Neural progenitor cell (in vitro differentiated cells): ENCODE results near the gene OPN1MW. TPM values are rescaled to one million over a fixed set of nuclear protein-coding genes. Genes with fewer than 3 reads are reported as not detected.
"Not testable (repeated sequence)": the region's sequence is repeated elsewhere in the genome, so short reads cannot be mapped to it uniquely, and the experiment has no call there.

ENCODE experiments used
- DNase-seq: peaks from one replicate; pipeline ENCODE4 v3.0.0-alpha.2; 2016; ENCODE audit warnings: low spot score
- H2AFZ ChIP-seq: fragments of 200-600 bp; sonication (generic); replicated peaks from 2 replicates; pipeline ENCODE4 v1.6.1; 2016; ENCODE audit warnings: antibody characterized with exemption
- H3F3A ChIP-seq: fragments of 200-600 bp; sonication (generic); 2 replicates; pipeline ENCODE4 v1.6.1; 2016; ENCODE audit warnings: antibody characterized with exemption, low read depth
- H3K27ac ChIP-seq: fragments of 200-600 bp; sonication (generic); 2 replicates; pipeline ENCODE4 v1.5.1; 2016; ENCODE audit warnings: mild to moderate bottlenecking
- H3K27me3 ChIP-seq: fragments of 200-600 bp; sonication (generic); 2 replicates; pipeline ENCODE4 v1.6.1; 2016; ENCODE audit warnings: mild to moderate bottlenecking, moderate library complexity
- H3K36me3 ChIP-seq: fragments of 200-600 bp; sonication (generic); 2 replicates; pipeline ENCODE4 v1.5.1; 2016
- H3K4me1 ChIP-seq: fragments of 200-600 bp; sonication (generic); 2 replicates; pipeline ENCODE4 v1.6.1; 2016; ENCODE audit warnings: mixed run types
- H3K4me2 ChIP-seq: fragments of 200-600 bp; sonication (generic); 2 replicates; pipeline ENCODE4 v1.6.1; 2016
- H3K4me3 ChIP-seq: fragments of 200-600 bp; sonication (generic); 2 replicates; pipeline ENCODE4 v1.5.1; 2016
- H3K79me2 ChIP-seq: fragments of 200-600 bp; sonication (generic); 2 replicates; pipeline ENCODE4 v1.6.1; 2016; ENCODE audit warnings: low read depth
- H3K9ac ChIP-seq: fragments of 200-600 bp; sonication (generic); 2 replicates; pipeline ENCODE4 v1.6.1; 2016
- H3K9me3 ChIP-seq: fragments of 200-600 bp; sonication (generic); 2 replicates; pipeline ENCODE4 v1.5.1; 2016; ENCODE audit warnings: low read depth
- H4K20me1 ChIP-seq: fragments of 200-600 bp; sonication (generic); 2 replicates; pipeline ENCODE4 v1.6.1; 2016; ENCODE audit warnings: low read depth
- H3K27ac Mint-ChIP-seq: 3 replicates; pipeline ENCODE4 v1.8.0; 2021; ENCODE audit warnings: mixed read lengths
- H3K27me3 Mint-ChIP-seq: 2 replicates; pipeline ENCODE4 v1.8.0; 2022; ENCODE audit warnings: low read depth, mild to moderate bottlenecking, inconsistent platforms, moderate library complexity, mixed read lengths; ENCODE audit not compliant: insufficient read depth
- H3K36me3 Mint-ChIP-seq: 3 replicates; pipeline ENCODE4 v1.8.0; 2021; ENCODE audit warnings: mixed read lengths
- H3K4me1 Mint-ChIP-seq: 3 replicates; pipeline ENCODE4 v1.8.0; 2021; ENCODE audit warnings: mixed read lengths
- H3K4me3 Mint-ChIP-seq: 3 replicates; pipeline ENCODE4 v1.8.0; 2021; ENCODE audit warnings: mild to moderate bottlenecking, moderate library complexity, mixed read lengths
- H3K9me3 Mint-ChIP-seq: 3 replicates; pipeline ENCODE4 v1.8.0; 2020; ENCODE audit warnings: mixed read lengths
- CTCF ChIP-seq: fragments of 200-600 bp; sonication (generic); IDR thresholded peaks from 2 replicates; pipeline ENCODE4 v1.5.1; 2017; ENCODE audit warnings: antibody characterized with exemption, mild to moderate bottlenecking
- EZH2 ChIP-seq: fragments of 200-600 bp; sonication (generic); IDR thresholded peaks from 2 replicates; pipeline ENCODE4 v1.6.1; 2017; ENCODE audit warnings: antibody characterized with exemption, mild to moderate bottlenecking, moderate library complexity
- EZH2phosphoT487 ChIP-seq: fragments of 200-600 bp; sonication (generic); IDR thresholded peaks from 2 replicates; pipeline ENCODE4 v1.6.1; 2017; ENCODE audit warnings: antibody characterized with exemption
- total RNA-seq: library from RNA; depleted of rRNA; stranded (reverse); fragments of >200 nt; gene quantifications from 2 replicates; pipeline ENCODE4 v1.2.3, GENCODE V29; 2015; ENCODE audit warnings: low replicate concordance

The OPN1MW gene
- total RNA-seq, 1 donor from 2014 or later, result not detected

- H2AFZ ChIP-seq, result no peak overlapping the region
- H3K27me3 ChIP-seq, result peaks cover 17% of the 10 kb centered on the region
- Mint-ChIP-seq H3K36me3 (no peaks in the 10 kb centered on the region), H3K9me3 (peaks cover 24% of the 10 kb centered on the region), H3K27ac (no peak overlapping the region), H3K4me1 (no peaks in the 10 kb centered on the region), H3K4me3 (no peak overlapping the region), H3K27me3 (peaks cover 2% of the 10 kb centered on the region)
- no peak overlapping the region for H3K4me2 ChIP-seq
- H3K4me3 ChIP-seq, result no peak overlapping the region
- H3F3A ChIP-seq, result no peaks in the 10 kb centered on the region
- TF ChIP-seq EZH2phosphoT487 (no peak), EZH2 (no peak)
- no peak overlapping the region for H3K27ac ChIP-seq
- no peaks in the 10 kb centered on the region for H3K4me1 ChIP-seq
- H3K79me2 ChIP-seq, result no peaks in the 10 kb centered on the region
- no peak for DNase-seq
- no peak overlapping the region for H3K9ac ChIP-seq
- no peaks in the 10 kb centered on the region for H3K36me3 ChIP-seq
- no peaks in the 10 kb centered on the region for H3K9me3 ChIP-seq
- no peaks in the 10 kb centered on the region for H4K20me1 ChIP-seq
Observed at GRCh38 chrX:154140206-154140605, 42.2 kb upstream of the OPN1MW start.

DNA sequence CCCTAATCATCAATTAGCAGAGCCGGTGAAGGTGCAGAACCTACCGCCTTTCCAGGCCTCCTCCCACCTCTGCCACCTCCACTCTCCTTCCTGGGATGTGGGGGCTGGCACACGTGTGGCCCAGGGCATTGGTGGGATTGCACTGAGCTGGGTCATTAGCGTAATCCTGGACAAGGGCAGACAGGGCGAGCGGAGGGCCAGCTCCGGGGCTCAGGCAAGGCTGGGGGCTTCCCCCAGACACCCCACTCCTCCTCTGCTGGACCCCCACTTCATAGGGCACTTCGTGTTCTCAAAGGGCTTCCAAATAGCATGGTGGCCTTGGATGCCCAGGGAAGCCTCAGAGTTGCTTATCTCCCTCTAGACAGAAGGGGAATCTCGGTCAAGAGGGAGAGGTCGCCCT is 41.7 kb upstream of the OPN1MW start:
- TF ChIP-seq EZH2, result no peak
- TF ChIP-seq EZH2phosphoT487, result no peak
- TF ChIP-seq CTCF, result no peak

DNA sequence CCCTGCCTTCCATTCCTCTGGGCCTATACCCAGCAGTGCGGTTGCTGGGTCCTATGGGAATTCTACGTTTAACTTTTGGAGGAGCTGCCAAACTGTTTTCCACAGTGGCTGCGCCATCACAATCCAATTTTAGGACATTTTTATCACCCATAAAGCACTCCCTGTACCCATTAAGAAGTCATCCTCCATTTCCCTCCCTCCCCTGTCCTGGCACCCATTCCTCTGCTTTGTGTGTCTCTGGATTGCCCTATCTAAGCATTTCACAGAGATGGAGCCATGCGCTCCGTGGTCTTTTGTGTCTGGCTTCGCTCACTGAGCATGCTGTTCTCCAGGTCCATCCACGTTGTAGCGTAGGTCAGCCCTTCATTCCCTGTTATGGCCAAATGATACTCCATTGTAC is 40.0 kb upstream of the OPN1MW start:
- Histone ChIP-seq H3K27me3 (peaks cover 5% of the 10 kb centered on the region), H3K9ac (no peak overlapping the region), H3K4me2 (no peak overlapping the region), H3F3A (no peaks in the 10 kb centered on the region), H3K36me3 (no peaks in the 10 kb centered on the region), H3K4me1 (no peaks in the 10 kb centered on the region), H3K79me2 (no peaks in the 10 kb centered on the region), H4K20me1 (no peaks in the 10 kb centered on the region), H2AFZ (no peak overlapping the region), H3K4me3 (no peak overlapping the region), H3K9me3 (no peaks in the 10 kb centered on the region), H3K27ac (no peak overlapping the region)
- H3K4me3 Mint-ChIP-seq, result no peak overlapping the region
- H3K27me3 Mint-ChIP-seq, result peaks cover 2% of the 10 kb centered on the region
- peaks cover 20% of the 10 kb centered on the region for H3K9me3 Mint-ChIP-seq
- no peaks in the 10 kb centered on the region for H3K4me1 Mint-ChIP-seq
- no peaks in the 10 kb centered on the region for H3K36me3 Mint-ChIP-seq
- DNase-seq, result no peak
- no peak overlapping the region for H3K27ac Mint-ChIP-seq
- TF ChIP-seq CTCF, result no peak
- TF ChIP-seq EZH2, result no peak

More for the DNA sequence above, 41.7 kb upstream of the OPN1MW start:
- no peaks in the 10 kb centered on the region for H3K9me3 ChIP-seq
- Mint-ChIP-seq H3K27me3 (peaks cover 2% of the 10 kb centered on the region), H3K36me3 (no peaks in the 10 kb centered on the region), H3K27ac (no peak overlapping the region), H3K4me3 (no peak overlapping the region), H3K9me3 (peaks cover 24% of the 10 kb centered on the region), H3K4me1 (no peaks in the 10 kb centered on the region)
- H3K4me1 ChIP-seq, result no peaks in the 10 kb centered on the region
- peaks cover 17% of the 10 kb centered on the region for H3K27me3 ChIP-seq
- H3K79me2 ChIP-seq, result no peaks in the 10 kb centered on the region
- no peak overlapping the region for H2AFZ ChIP-seq
- H3K4me3 ChIP-seq, result no peak overlapping the region
- H3K36me3 ChIP-seq, result no peaks in the 10 kb centered on the region
- DNase-seq, result no peak
- H3K27ac ChIP-seq, result no peak overlapping the region
- H3K9ac ChIP-seq, result no peak overlapping the region
- no peaks in the 10 kb centered on the region for H3F3A ChIP-seq
- no peaks in the 10 kb centered on the region for H4K20me1 ChIP-seq
- no peak overlapping the region for H3K4me2 ChIP-seq

GRCh38 chrX:154142950-154143745 is 39.2 kb upstream of the OPN1MW start:
- Histone ChIP-seq H3K9ac (no peak overlapping the region), H3K36me3 (no peaks in the 10 kb centered on the region), H3K4me3 (no peak overlapping the region), H2AFZ (no peak overlapping the region), H3K27ac (no peak overlapping the region), H3K9me3 (no peaks in the 10 kb centered on the region), H4K20me1 (no peaks in the 10 kb centered on the region), H3K4me1 (no peaks in the 10 kb centered on the region), H3K27me3 (no peaks in the 10 kb centered on the region), H3K79me2 (no peaks in the 10 kb centered on the region), H3K4me2 (no peak overlapping the region), H3F3A (no peaks in the 10 kb centered on the region)
- no peak overlapping the region for H3K27ac Mint-ChIP-seq
- no peak overlapping the region for H3K4me3 Mint-ChIP-seq
- no peak for TF ChIP-seq CTCF
- no peak for TF ChIP-seq EZH2
- no peak for TF ChIP-seq EZH2phosphoT487
- H3K36me3 Mint-ChIP-seq, result no peaks in the 10 kb centered on the region
- H3K4me1 Mint-ChIP-seq, result no peaks in the 10 kb centered on the region
- H3K9me3 Mint-ChIP-seq, result peaks cover 15% of the 10 kb centered on the region
- no peak for DNase-seq
- H3K27me3 Mint-ChIP-seq, result peaks cover 2% of the 10 kb centered on the region

GRCh38 chrX:154144010-154144409 is 38.4 kb upstream of the OPN1MW start, which contains the start of gene OPN1LW:
Gene OPN1LW (plus strand): TSS chrX:154144243. CDS start chrX:154144284, 41 bp downstream.
- H3K36me3 Mint-ChIP-seq, H2AFZ ChIP-seq, H3K27ac Mint-ChIP-seq, H4K20me1 ChIP-seq, H3K9ac ChIP-seq, H3K4me2 ChIP-seq, H3F3A ChIP-seq, H3K79me2 ChIP-seq, H3K27me3 Mint-ChIP-seq, H3K36me3 ChIP-seq, H3K4me3 ChIP-seq, H3K9me3 Mint-ChIP-seq, H3K4me1 Mint-ChIP-seq, H3K4me3 Mint-ChIP-seq, H3K4me1 ChIP-seq, H3K9me3 ChIP-seq, H3K27me3 ChIP-seq, H3K27ac ChIP-seq, DNase-seq: not testable (repeated sequence)
